HepG2 (cell line): ENCODE measurements around the gene ATP4B. TPM values are rescaled to one million over a fixed set of nuclear protein-coding genes. Genes with fewer than 3 reads are reported as not detected.

ENCODE experiments used
- ATAC-seq: fragments of 200-7000 bp; cut with Tn5 transposase; 3 replicates; pipeline ENCODE4 v1.9.1; 2020; ENCODE audit warnings: mild to moderate bottlenecking, moderate library complexity
- BruUV-seq: library from RNA; stranded (reverse); fragments of 400-500 nt; replicated peaks from 2 replicates; lab custom pipeline; 2021; lab: Mats Ljungman, UMichigan
- CTCF ChIA-PET: fragments of 300-600 bp; formaldehyde crosslinking; extraction: SDS; loops from one replicate; lab custom pipeline; 2021; ENCODE audit warnings: low total read pairs, inconsistent platforms, low intra/inter-chr PET ratio; lab: Yijun Ruan, JAX
- POLR2A ChIA-PET: fragments of 350-600 bp; sonication (Branson Sonifier 250); formaldehyde crosslinking; loops from one replicate; lab custom pipeline; 2020; ENCODE audit warnings: antibody characterized with exemption, inconsistent platforms; lab: Yijun Ruan, JAX
- DNase-seq: peaks from one replicate; pipeline ENCODE4 v3.0.0-alpha.2; 2015; ENCODE audit warnings: low spot score
- FAIRE-seq: peaks from 3 replicates; lab custom pipeline; 2011; peaks lifted over from hg19 to GRCh38; lab: Jason Lieb, UNC
- H2AFZ ChIP-seq: one replicate; pipeline ENCODE4 v1.6.1; 2011; ENCODE audit warnings: low read length, inconsistent platforms
- H3K27ac ChIP-seq: fragments of 300-600 bp; 3 replicates; pipeline ENCODE4 v1.8.0; 2011; ENCODE audit warnings: mixed run types, mild to moderate bottlenecking, mixed read lengths, low read length, inconsistent platforms; ENCODE audit not compliant: insufficient read depth; ENCODE audit errors: extremely low read length
- H3K27me3 ChIP-seq, 2 experiments: fragments of 200-600 bp in 1 of 2; 2 replicates in 1 of 2; 3 replicates in 1 of 2; pipeline versions ENCODE4 v1.6.0 to v1.8.0; 2011; ENCODE audit warnings: low read length in 2 of 2, mild to moderate bottlenecking in 2 of 2, moderate library complexity in 2 of 2, inconsistent platforms in 1 of 2; ENCODE audit not compliant: insufficient read depth in 2 of 2, control insufficient read depth in 1 of 2
- H3K36me3 ChIP-seq, 2 experiments: fragments of 200-600 bp in 1 of 2; replicated peaks in 1 of 2; 2 replicates in 1 of 2; 3 replicates in 1 of 2; pipeline versions ENCODE4 v1.5.1 to v1.8.0; 2011; ENCODE audit warnings: low read length in 2 of 2, inconsistent platforms in 1 of 2; ENCODE audit not compliant: insufficient read depth in 2 of 2, control insufficient read depth in 1 of 2
- H3K4me1 ChIP-seq: 2 replicates; pipeline ENCODE4 v1.5.1; 2012; ENCODE audit warnings: low read length, inconsistent platforms; ENCODE audit not compliant: insufficient read depth
- H3K4me2 ChIP-seq: 2 replicates; pipeline ENCODE4 v1.6.0; 2011; ENCODE audit warnings: low read depth, low read length, inconsistent platforms
- H3K4me3 ChIP-seq, 3 experiments: fragments of 200-600 bp in 1 of 3; sonication (generic), shearing (Covaris generic) in 1 of 3; replicated peaks in 1 of 3; 2 replicates each; pipeline ENCODE4 v1.5.1; 2011 to 2016; ENCODE audit warnings: low read length in 3 of 3, inconsistent platforms in 2 of 3, low read depth in 2 of 3, mild to moderate bottlenecking in 2 of 3, control low read depth in 1 of 3, mixed read lengths in 1 of 3; ENCODE audit not compliant: insufficient read depth in 1 of 3
- H3K79me2 ChIP-seq: one replicate; pipeline ENCODE4 v1.6.1; 2011; ENCODE audit warnings: low read length, inconsistent platforms; ENCODE audit not compliant: insufficient read depth
- H3K9ac ChIP-seq: 2 replicates; pipeline ENCODE4 v1.6.0; 2011; ENCODE audit warnings: mild to moderate bottlenecking, low read depth, low read length, inconsistent platforms; ENCODE audit not compliant: insufficient read depth
- H3K9me3 ChIP-seq: 2 replicates; pipeline ENCODE4 v1.5.1; 2012; ENCODE audit warnings: mild to moderate bottlenecking, low read length
- H4K20me1 ChIP-seq: 2 replicates; pipeline ENCODE4 v1.6.0; 2011; ENCODE audit warnings: inconsistent platforms, mild to moderate bottlenecking, low read length, moderate library complexity; ENCODE audit not compliant: insufficient read depth
- FLYWCH1 ChIP-seq: sonication (generic); formaldehyde crosslinking; IDR thresholded peaks from 2 replicates; pipeline ENCODE4 v1.8.1; 2023; ENCODE audit warnings: mild to moderate bottlenecking, missing genetic modification reagents
- GTF3A ChIP-seq: sonication (generic); formaldehyde crosslinking; conservative IDR thresholded peaks from 2 replicates; pipeline ENCODE4 v1.4.0; 2020; ENCODE audit warnings: mild to moderate bottlenecking, missing genetic modification reagents
- PRPF4 ChIP-seq: fragments of 200-400 bp; formaldehyde crosslinking; IDR thresholded peaks from 2 replicates; pipeline ENCODE4 v1.6.1; 2016; ENCODE audit warnings: low read length, low read depth; ENCODE audit not compliant: poor library complexity, severe bottlenecking
- TCF7 ChIP-seq: sonication (generic); IDR thresholded peaks from 2 replicates; pipeline ENCODE4 v1.6.1; 2016; ENCODE audit warnings: antibody characterized with exemption, low read depth
- ZFP36 ChIP-seq: fragments of 150-350 bp; IDR thresholded peaks from 2 replicates; pipeline ENCODE4 v1.6.1; 2018; ENCODE audit warnings: borderline replicate concordance, low read length, low read depth; ENCODE audit not compliant: partially characterized antibody
- ZNF329 ChIP-seq: sonication (generic); formaldehyde crosslinking; IDR thresholded peaks from 2 replicates; pipeline ENCODE4 v1.9.0; 2021; ENCODE audit warnings: low read depth, mild to moderate bottlenecking, missing genetic modification reagents
- WGBS: methylation state at CpG from one replicate; pipeline ENCODE4 v1.1.6; 2017; ENCODE audit warnings: low lambda C conversion rate; 5-methylcytosine and 5-hydroxymethylcytosine counted together
- in situ Hi-C: cut with HindIII; loops from 2 replicates; pipeline ENCODE4 v1.10.0; 2017; ENCODE audit warnings: low pct_unique_long_range_greater_than_20kb; ENCODE audit not compliant: extremely low pct_ligation_motif_present
- intact Hi-C: fragments of 100-400 bp; cut with micrococcal nuclease; formaldehyde crosslinking; loops from one replicate; pipeline ENCODE4 v1.10.0; 2022; ENCODE audit not compliant: unreplicated experiment
- polyA plus RNA-seq, 8 experiments: library from polyadenylated mRNA; depleted of rRNA in 3 of 8; stranded (reverse) in 7 of 8; unstranded in 1 of 8; fragments of >200 nt; fragmentation: Illumina TruSeq in 4 of 8; extraction: Trizol in 4 of 8; gene quantifications; 2 replicates each; pipeline versions ENCODE4 v1.2.1 to v1.2.3, GENCODE V29; 2011 to 2016; ENCODE audit warnings: low read depth in 4 of 8, missing spikeins in 1 of 8, mixed read lengths in 1 of 8; ENCODE audit not compliant: insufficient read depth in 1 of 8
- total RNA-seq, 5 experiments: library from RNA; depleted of rRNA; stranded (reverse); fragments of >200 nt; fragmentation: Illumina TruSeq; extraction: Trizol; gene quantifications; 2 replicates each; pipeline ENCODE4 v1.2.3, GENCODE V29; 2016; ENCODE audit warnings: low read depth in 1 of 5

The ATP4B gene
- total and polyA plus RNA-seq, 2 of the 13 experiments (the other 11 are each of a cell fraction or from before 2014, with no cell fraction given) = not detected

GRCh38 chr13:113669231-113669754 lies 11.3 kb upstream of the ATP4B start:
- BruUV-seq = no TSS peak
- no peaks in the 10 kb centered on the region for H4K20me1 ChIP-seq
- no peaks in the 10 kb centered on the region for H3K36me3 ChIP-seq
- no peaks in the 10 kb centered on the region for H3K9me3 ChIP-seq
- H3K4me1 ChIP-seq = peaks cover 9% of the 10 kb centered on the region
- ATAC-seq = no peak
- peaks cover 7 to 51% of the 10 kb centered on the region in 2 experiments; a peak in 4 of 5 replicates for H3K27me3 ChIP-seq
- H3K27ac ChIP-seq = no peak overlapping the region
- H3K79me2 ChIP-seq = no peaks in the 10 kb centered on the region
- 26% methylated on average over 12 of the region's 13 CpGs for WGBS
- no peak overlapping the region for H2AFZ ChIP-seq
- in situ Hi-C loops (no loop called here), intact Hi-C loops (no loop called here)
- no peak overlapping the region for H3K4me2 ChIP-seq
- no peak for TF ChIP-seq TCF7
- TF ChIP-seq ZNF329 (CRISPR knock-in tag) = no peak
- no peak for TF ChIP-seq PRPF4
- TF ChIP-seq FLYWCH1 (CRISPR knock-in tag) = no peak
- no peak for TF ChIP-seq GTF3A
- FAIRE-seq = no peak
- no peak for DNase-seq
- no peak overlapping the region for H3K4me3 ChIP-seq
- ChIA-PET CTCF (no interaction called here), POLR2A (no interaction called here)
- H3K9ac ChIP-seq = no peak overlapping the region

- no TSS peak for BruUV-seq
- no peak overlapping the region for H3K9ac ChIP-seq
- H3K36me3 ChIP-seq = no peaks in the 10 kb centered on the region
- no peak overlapping the region for H2AFZ ChIP-seq
- ChIA-PET POLR2A (no interaction called here), CTCF (no interaction called here)
- ATAC-seq (no peak), DNase-seq (no peak), FAIRE-seq (no peak)
- intact Hi-C loops (no loop called here), in situ Hi-C loops (no loop called here)
- no peak for TF ChIP-seq ZFP36
- H3K79me2 ChIP-seq = no peaks in the 10 kb centered on the region
- no peak overlapping the region for H3K27ac ChIP-seq
- H3K27me3 ChIP-seq = peaks cover 7 to 58% of the 10 kb centered on the region in 2 experiments; a peak in 4 of 5 replicates
- no peaks in the 10 kb centered on the region for H4K20me1 ChIP-seq
- H3K4me3 ChIP-seq = no peak overlapping the region
- WGBS = 29% methylated on average over 24 of the region's 24 CpGs
- H3K4me1 ChIP-seq = peaks cover 9% of the 10 kb centered on the region
- no peaks in the 10 kb centered on the region for H3K9me3 ChIP-seq
- no peak overlapping the region for H3K4me2 ChIP-seq
Observed at GRCh38 chr13:113668491-113668971, 10.5 kb upstream of the ATP4B start.
